H9 (cell line): ENCODE results near the gene ANKMY2. TPM values are rescaled to one million over a fixed set of nuclear protein-coding genes. Genes with fewer than 3 reads are reported as not detected.
"Not testable (repeated sequence)": the region's sequence is repeated elsewhere in the genome, so short reads cannot be mapped to it uniquely, and the experiment has no call there.

Source experiments
- DNase-seq: peaks from one replicate; pipeline ENCODE4 v3.0.0-alpha.2; 2017
- H2AFZ ChIP-seq: one replicate; pipeline ENCODE4 v1.6.1; 2013; ENCODE audit warnings: mild to moderate bottlenecking, low read length, control low read depth, moderate library complexity
- H2AK5ac ChIP-seq: 2 replicates; pipeline ENCODE4 v1.6.1; 2013; ENCODE audit warnings: low read length, control low read depth, mixed read lengths; ENCODE audit not compliant: insufficient read length
- H2BK120ac ChIP-seq: one replicate; pipeline ENCODE4 v1.6.1; 2013; ENCODE audit warnings: low read depth, mild to moderate bottlenecking, low read length, control low read depth, inconsistent platforms; ENCODE audit not compliant: poor library complexity, severe bottlenecking
- H2BK12ac ChIP-seq: 2 replicates; pipeline ENCODE4 v1.6.1; 2013; ENCODE audit warnings: low read length, control low read depth, mixed read lengths, low read depth; ENCODE audit not compliant: insufficient read length
- H2BK15ac ChIP-seq: 2 replicates; pipeline ENCODE4 v1.6.1; 2013; ENCODE audit warnings: low read depth, low read length, control low read depth
- H2BK20ac ChIP-seq: one replicate; pipeline ENCODE4 v1.6.1; 2013; ENCODE audit warnings: low read depth, mild to moderate bottlenecking, low read length, control low read depth, inconsistent platforms; ENCODE audit not compliant: poor library complexity, severe bottlenecking
- H2BK5ac ChIP-seq: 2 replicates; pipeline ENCODE4 v1.6.1; 2013; ENCODE audit warnings: low read length, control low read depth, mixed read lengths; ENCODE audit not compliant: insufficient read length
- H3K14ac ChIP-seq: 2 replicates; pipeline ENCODE4 v1.6.1; 2013; ENCODE audit warnings: low read length, control low read depth; ENCODE audit not compliant: insufficient read depth
- H3K18ac ChIP-seq: 2 replicates; pipeline ENCODE4 v1.6.1; 2013; ENCODE audit warnings: low read depth, mild to moderate bottlenecking, mixed read lengths, low read length, control low read depth; ENCODE audit not compliant: insufficient read length
- H3K23ac ChIP-seq: 2 replicates; pipeline ENCODE4 v1.6.1; 2013; ENCODE audit warnings: low read length, control low read depth, mixed read lengths, low read depth; ENCODE audit not compliant: insufficient read length
- H3K23me2 ChIP-seq: 2 replicates; pipeline ENCODE4 v1.6.1; 2013; ENCODE audit warnings: low read depth, mild to moderate bottlenecking, mixed read lengths, low read length, control low read depth; ENCODE audit not compliant: insufficient read length, poor library complexity, severe bottlenecking
- H3K27ac ChIP-seq: 2 replicates; pipeline ENCODE4 v1.5.1; 2013; ENCODE audit warnings: low read length, control low read depth, mixed read lengths, low read depth; ENCODE audit not compliant: insufficient read length
- H3K27me3 ChIP-seq: 2 replicates; pipeline ENCODE4 v1.6.1; 2013; ENCODE audit warnings: low read length, control low read depth, inconsistent platforms; ENCODE audit not compliant: insufficient read depth
- H3K4ac ChIP-seq: 2 replicates; pipeline ENCODE4 v1.6.1; 2013; ENCODE audit warnings: low read depth, mild to moderate bottlenecking, control low read depth, inconsistent platforms, low read length, moderate library complexity
- H3K4me1 ChIP-seq: 2 replicates; pipeline ENCODE4 v1.6.1; 2013; ENCODE audit warnings: low read length, control low read depth, inconsistent platforms; ENCODE audit not compliant: insufficient read depth
- H3K4me2 ChIP-seq: 2 replicates; pipeline ENCODE4 v1.6.1; 2013; ENCODE audit warnings: low read length, control low read depth, mixed read lengths; ENCODE audit not compliant: insufficient read length, insufficient read depth
- H3K56ac ChIP-seq: 2 replicates; pipeline ENCODE4 v1.6.1; 2013; ENCODE audit warnings: low read depth, mild to moderate bottlenecking, mixed read lengths, low read length, control low read depth; ENCODE audit not compliant: insufficient read length
- H3K79me1 ChIP-seq: 2 replicates; pipeline ENCODE4 v1.6.1; 2013; ENCODE audit warnings: low read depth, mild to moderate bottlenecking, moderate library complexity, low read length, control low read depth, inconsistent platforms; ENCODE audit not compliant: insufficient read depth, poor library complexity, severe bottlenecking
- H3K79me2 ChIP-seq: 2 replicates; pipeline ENCODE4 v1.6.1; 2013; ENCODE audit warnings: low read length, control low read depth, inconsistent platforms; ENCODE audit not compliant: insufficient read depth
- H3K9ac ChIP-seq: 2 replicates; pipeline ENCODE4 v1.6.1; 2013; ENCODE audit warnings: low read length, control low read depth, mixed read lengths; ENCODE audit not compliant: insufficient read length; ENCODE audit errors: extremely low read depth
- H3K9me3 ChIP-seq: one replicate; pipeline ENCODE4 v1.6.1; 2013; ENCODE audit warnings: low read depth, low read length, inconsistent platforms; ENCODE audit not compliant: control insufficient read depth
- H3T11ph ChIP-seq: one replicate; pipeline ENCODE4 v1.6.1; 2013; ENCODE audit warnings: mild to moderate bottlenecking, low read length, control low read depth, inconsistent platforms
- H4K20me1 ChIP-seq: one replicate; pipeline ENCODE4 v1.6.1; 2013; ENCODE audit not compliant: control insufficient read depth, insufficient read length, insufficient read depth
- H4K5ac ChIP-seq: 2 replicates; pipeline ENCODE4 v1.6.1; 2013; ENCODE audit warnings: low read depth, mild to moderate bottlenecking, mixed read lengths, low read length, control low read depth; ENCODE audit not compliant: insufficient read length
- H4K8ac ChIP-seq: replicated peaks from 2 replicates; pipeline ENCODE4 v1.6.1; 2013; ENCODE audit warnings: low read length, control low read depth, mixed read lengths, low read depth; ENCODE audit not compliant: insufficient read length
- H4K91ac ChIP-seq: 2 replicates; pipeline ENCODE4 v1.6.1; 2013; ENCODE audit warnings: low read depth, mild to moderate bottlenecking, moderate library complexity, mixed read lengths, low read length, control low read depth; ENCODE audit not compliant: insufficient read length
- H3K27ac Mint-ChIP-seq, 3 experiments: 2 replicates in 2 of 3; 3 replicates in 1 of 3; pipeline ENCODE4 v1.8.0; 2020 to 2021; ENCODE audit warnings: mixed read lengths in 3 of 3, mild to moderate bottlenecking in 1 of 3, moderate library complexity in 1 of 3
- H3K27me3 Mint-ChIP-seq: 2 replicates; pipeline ENCODE4 v1.8.0; 2021; ENCODE audit warnings: low read depth, mild to moderate bottlenecking, moderate library complexity, mixed read lengths
- H3K36me3 Mint-ChIP-seq, 3 experiments: 2 replicates in 2 of 3; 3 replicates in 1 of 3; pipeline ENCODE4 v1.8.0; 2020 to 2021; ENCODE audit warnings: low read depth in 3 of 3, mixed read lengths in 3 of 3; ENCODE audit not compliant: insufficient read depth in 1 of 3
- H3K4me1 Mint-ChIP-seq, 2 experiments: 2 replicates each; pipeline ENCODE4 v1.8.0; 2020; ENCODE audit warnings: mixed read lengths in 2 of 2
- H3K4me3 Mint-ChIP-seq, 2 experiments: 2 replicates in 1 of 2; 3 replicates in 1 of 2; pipeline ENCODE4 v1.8.0; 2020 to 2021; ENCODE audit warnings: mild to moderate bottlenecking in 2 of 2, mixed read lengths in 2 of 2, moderate library complexity in 1 of 2
- H3K9me3 Mint-ChIP-seq, 2 experiments: 2 replicates in 1 of 2; 3 replicates in 1 of 2; pipeline ENCODE4 v1.8.0; 2020; ENCODE audit warnings: mild to moderate bottlenecking in 2 of 2, mixed read lengths in 2 of 2, moderate library complexity in 1 of 2
- WGBS: extraction: QIAGEN DNeasy Blood & Tissue Kit; methylation state at CpG from one replicate; pipeline ENCODE4 v1.1.7; 2013; ENCODE audit warnings: missing lambda C conversion rate, low lambda C conversion rate, mixed read lengths; ENCODE audit not compliant: insufficient read length; ENCODE audit errors: extremely low coverage; 5-methylcytosine and 5-hydroxymethylcytosine counted together
- total RNA-seq: library from RNA; stranded (reverse); gene quantifications from 2 replicates; pipeline ENCODE4 v1.2.1, GENCODE V29; 2021
- TF ChIP-seq, protein P1 (sequence below): fragments of 200-600 bp; sonication (generic); conservative IDR thresholded peaks from 3 replicates; pipeline ENCODE4 v1.8.0; 2021; ENCODE audit warnings: antibody characterized with exemption, mild to moderate bottlenecking

The ANKMY2 gene
- total RNA-seq, 1 experiment from 2014 or later, result 12.7 TPM

GRCh38 chr7:16598015-16598414 is 47.5 kb downstream of the ANKMY2 start:
- Mint-ChIP-seq H3K27ac (peak overlapping the region; percentile 37 to 77 (median 39); a peak in 5 of 7 replicates), H3K36me3 (peaks cover under 1 to 16% (median under 1%) of the 10 kb centered on the region in 3 experiments; a peak in 4 of 7 replicates), H3K27me3 (no peaks in the 10 kb centered on the region), H3K4me1 (peaks cover 13 to 16% of the 10 kb centered on the region in 2 experiments), H3K9me3 (no peaks in the 10 kb centered on the region), H3K4me3 (peak overlapping the region in 1 of 2 experiments; percentile 39; a peak in 2 of 5 replicates)
- Histone ChIP-seq H3K14ac (no peak overlapping the region), H2BK20ac (no peak overlapping the region), H4K5ac (no peak overlapping the region), H4K8ac (no peak overlapping the region), H3K23ac (no peak overlapping the region), H2BK15ac (no peak overlapping the region), H2BK120ac (no peak overlapping the region), H3K18ac (no peak overlapping the region), H3K9ac (no peak overlapping the region), H3K4me2 (no peak overlapping the region), H3K27ac (no peak overlapping the region), H3K23me2 (no peaks in the 10 kb centered on the region), H3K4ac (no peak overlapping the region), H4K91ac (no peak overlapping the region), H3K79me1 (no peaks in the 10 kb centered on the region), H2AFZ (no peak overlapping the region), H2AK5ac (no peak overlapping the region), H3K9me3 (no peaks in the 10 kb centered on the region), H3K56ac (no peak overlapping the region), H3K4me1 (no peaks in the 10 kb centered on the region), H2BK5ac (no peak overlapping the region), H3K27me3 (no peaks in the 10 kb centered on the region), H3T11ph (no peak overlapping the region), H3K79me2 (no peaks in the 10 kb centered on the region), H4K20me1 (no peaks in the 10 kb centered on the region), H2BK12ac (no peak overlapping the region)
- DNase-seq, result no peak
- no CpG with 5 or more reads among the region's 4 CpGs for WGBS
- TF ChIP-seq, protein P1, sequence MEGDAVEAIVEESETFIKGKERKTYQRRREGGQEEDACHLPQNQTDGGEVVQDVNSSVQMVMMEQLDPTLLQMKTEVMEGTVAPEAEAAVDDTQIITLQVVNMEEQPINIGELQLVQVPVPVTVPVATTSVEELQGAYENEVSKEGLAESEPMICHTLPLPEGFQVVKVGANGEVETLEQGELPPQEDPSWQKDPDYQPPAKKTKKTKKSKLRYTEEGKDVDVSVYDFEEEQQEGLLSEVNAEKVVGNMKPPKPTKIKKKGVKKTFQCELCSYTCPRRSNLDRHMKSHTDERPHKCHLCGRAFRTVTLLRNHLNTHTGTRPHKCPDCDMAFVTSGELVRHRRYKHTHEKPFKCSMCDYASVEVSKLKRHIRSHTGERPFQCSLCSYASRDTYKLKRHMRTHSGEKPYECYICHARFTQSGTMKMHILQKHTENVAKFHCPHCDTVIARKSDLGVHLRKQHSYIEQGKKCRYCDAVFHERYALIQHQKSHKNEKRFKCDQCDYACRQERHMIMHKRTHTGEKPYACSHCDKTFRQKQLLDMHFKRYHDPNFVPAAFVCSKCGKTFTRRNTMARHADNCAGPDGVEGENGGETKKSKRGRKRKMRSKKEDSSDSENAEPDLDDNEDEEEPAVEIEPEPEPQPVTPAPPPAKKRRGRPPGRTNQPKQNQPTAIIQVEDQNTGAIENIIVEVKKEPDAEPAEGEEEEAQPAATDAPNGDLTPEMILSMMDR, result no peak

DNA sequence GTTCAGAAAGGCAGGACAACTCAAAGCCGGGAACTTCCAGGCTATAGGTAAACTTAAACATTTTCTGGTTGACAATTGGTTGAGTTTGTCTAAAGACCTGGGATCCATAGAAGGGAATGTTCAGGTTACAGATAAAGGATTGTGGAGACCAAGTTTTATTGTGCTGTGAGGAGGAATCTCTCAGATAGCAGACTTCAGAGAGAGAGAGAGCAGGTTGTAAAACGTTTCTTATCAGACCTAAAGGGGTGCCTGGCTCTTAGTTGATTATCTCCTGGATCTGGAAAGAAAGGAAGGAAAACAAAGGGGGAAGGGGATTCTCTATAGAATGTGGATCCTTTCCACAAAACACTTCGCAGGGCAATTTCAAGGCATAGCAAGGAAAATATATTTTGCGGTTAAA is 50.0 kb downstream of the ANKMY2 start:
- not testable (repeated sequence) for H3K79me2 ChIP-seq, H3K27ac ChIP-seq, H3K27ac Mint-ChIP-seq, H4K91ac ChIP-seq, H3K23ac ChIP-seq, H2BK20ac ChIP-seq, H3K4me1 ChIP-seq, H3K9me3 ChIP-seq, H4K20me1 ChIP-seq, H3K36me3 Mint-ChIP-seq, H3K4me3 Mint-ChIP-seq, H3K27me3 ChIP-seq, H3K79me1 ChIP-seq, H2BK5ac ChIP-seq, H2BK120ac ChIP-seq, H3K56ac ChIP-seq, H3K27me3 Mint-ChIP-seq, H3T11ph ChIP-seq, H3K9me3 Mint-ChIP-seq, DNase-seq, H3K4me2 ChIP-seq, H2BK12ac ChIP-seq, H3K4ac ChIP-seq, H2BK15ac ChIP-seq, H2AK5ac ChIP-seq, H3K14ac ChIP-seq, H3K18ac ChIP-seq, H4K8ac ChIP-seq, H4K5ac ChIP-seq, H3K23me2 ChIP-seq, H3K9ac ChIP-seq, H2AFZ ChIP-seq
- peaks cover 13 to 16% of the 10 kb centered on the region in 2 experiments for H3K4me1 Mint-ChIP-seq
- WGBS, result no CpG with 5 or more reads among the region's 4 CpGs
